ENCODE measurements around the gene NMNAT3. TPM values are rescaled to one million over a fixed set of nuclear protein-coding genes. Genes with fewer than 3 reads are reported as not detected.

The NMNAT3 gene
- total RNA-seq, 3 donors from 2014 or later: 6.6 to 17.3 (median 9.2) TPM

DNA sequence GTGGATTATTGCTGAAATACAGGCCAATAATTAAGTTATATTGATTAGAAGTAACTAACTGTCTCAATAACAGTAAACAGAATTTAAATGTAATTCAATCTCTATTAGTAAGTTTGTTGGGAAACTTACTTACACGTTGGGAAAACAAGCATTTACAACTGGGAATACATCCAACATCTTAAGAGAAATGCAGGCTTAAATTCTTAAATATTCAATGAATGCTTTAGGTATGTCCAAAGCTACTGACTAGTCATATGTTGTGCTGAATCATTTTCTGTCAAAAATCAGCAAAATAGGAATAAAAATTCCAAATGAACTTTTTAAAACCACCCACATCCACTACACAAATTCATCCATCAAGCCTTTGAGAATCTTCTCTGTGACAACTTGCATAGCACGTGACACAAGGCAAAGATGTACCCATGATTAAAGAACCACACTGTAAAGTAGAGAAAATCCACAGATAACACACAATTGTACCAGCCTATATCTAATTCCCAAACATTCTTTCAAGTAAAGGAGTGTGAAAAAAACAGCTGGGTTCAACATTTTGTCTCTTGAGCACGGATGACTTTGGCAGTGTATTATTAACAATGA, 60.0 kb downstream of the NMNAT3 start:
- Histone ChIP-seq H3K27ac (no peak overlapping the region), H3K4me3 (no peak overlapping the region), H3K36me3 (no peaks in the 10 kb centered on the region), H3K9me3 (no peaks in the 10 kb centered on the region), H3K27me3 (no peaks in the 10 kb centered on the region), H3K4me1 (no peaks in the 10 kb centered on the region)
- intact Hi-C loops (cut with DNase I; ENCODE audit: low total_unique reads): no loop called here
- DNase-seq (ENCODE audit: low spot score in 2 of 2): no peak
- TF ChIP-seq POLR2A (IDR thresholded peaks at IDR 0.05): no peak
- no peak for TF ChIP-seq POLR2AphosphoS5 (IDR thresholded peaks at IDR 0.05)
- no peak for TF ChIP-seq CTCF (IDR thresholded peaks at IDR 0.05)

DNA sequence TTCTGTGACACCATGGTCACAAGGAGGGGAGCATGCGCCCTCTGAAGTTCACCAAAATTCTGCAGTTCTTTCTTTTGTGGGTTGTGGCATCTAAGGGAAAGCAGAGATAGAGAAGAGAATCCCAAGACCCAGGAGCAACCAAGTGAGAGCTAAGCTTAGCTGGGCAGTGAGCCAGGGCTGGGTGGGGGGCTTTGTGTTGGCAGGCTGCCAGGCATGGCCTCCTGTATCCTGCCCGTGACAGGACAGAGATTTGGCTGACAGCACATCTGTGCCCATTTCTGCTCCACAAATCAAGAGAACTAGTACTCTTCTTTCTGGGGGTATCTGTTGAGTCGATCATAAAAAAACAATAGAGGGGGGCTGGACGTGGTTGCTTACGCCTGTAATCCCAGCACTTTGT, 66.2 kb downstream of the NMNAT3 start:
- Histone ChIP-seq H3K27me3 (no peaks in the 10 kb centered on the region), H3K4me1 (no peaks in the 10 kb centered on the region), H3K36me3 (no peaks in the 10 kb centered on the region), H3K27ac (no peak overlapping the region), H3K4me3 (no peak overlapping the region), H3K9me3 (no peaks in the 10 kb centered on the region)
- TF ChIP-seq POLR2AphosphoS5 (IDR thresholded peaks at IDR 0.05) (no peak), POLR2A (IDR thresholded peaks at IDR 0.05) (no peak), CTCF (IDR thresholded peaks at IDR 0.05) (no peak)
- no peak for DNase-seq (ENCODE audit: low spot score in 2 of 2)
- intact Hi-C loops (cut with DNase I; ENCODE audit: low total_unique reads): no loop called here

DNA sequence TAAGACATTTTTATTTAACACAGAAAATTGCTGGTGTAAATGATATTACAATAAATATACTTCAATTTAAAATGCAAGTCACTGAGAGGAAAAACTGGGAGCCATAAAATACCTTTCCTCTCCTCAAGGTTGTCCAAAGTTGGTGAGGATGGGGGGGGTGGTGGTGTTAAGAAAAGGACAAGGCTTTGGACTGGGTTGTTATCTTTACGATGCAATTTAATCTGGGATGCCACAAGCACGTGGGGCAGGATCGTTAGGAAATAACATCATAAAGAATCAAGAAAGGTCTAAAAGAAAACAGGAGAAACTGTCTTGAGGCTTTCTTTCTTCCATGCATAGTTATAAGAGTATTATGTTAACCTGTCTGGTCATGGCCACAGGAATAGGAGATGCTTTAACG, 66.9 kb downstream of the NMNAT3 start:
- intact Hi-C loops (cut with DNase I; ENCODE audit: low total_unique reads): no loop called here
- no peak overlapping the region for H3K27ac ChIP-seq
- no peaks in the 10 kb centered on the region for H3K36me3 ChIP-seq
- no peak overlapping the region for H3K4me3 ChIP-seq
- no peaks in the 10 kb centered on the region for H3K4me1 ChIP-seq
- H3K9me3 ChIP-seq: no peaks in the 10 kb centered on the region
- TF ChIP-seq POLR2AphosphoS5 (IDR thresholded peaks at IDR 0.05): no peak
- TF ChIP-seq CTCF (IDR thresholded peaks at IDR 0.05): no peak
- no peak for TF ChIP-seq POLR2A (IDR thresholded peaks at IDR 0.05)
- H3K27me3 ChIP-seq: no peaks in the 10 kb centered on the region
- DNase-seq (ENCODE audit: low spot score in 2 of 2): no peak

- Histone ChIP-seq H3K4me3 (no peak overlapping the region), H3K27me3 (no peaks in the 10 kb centered on the region), H3K27ac (no peak overlapping the region), H3K36me3 (no peaks in the 10 kb centered on the region), H3K9me3 (no peaks in the 10 kb centered on the region), H3K4me1 (no peaks in the 10 kb centered on the region)
- intact Hi-C loops (cut with DNase I; ENCODE audit: low total_unique reads): no loop called here
- no peak for DNase-seq (ENCODE audit: low spot score in 2 of 2)
- TF ChIP-seq POLR2AphosphoS5 (IDR thresholded peaks at IDR 0.05) (no peak), POLR2A (IDR thresholded peaks at IDR 0.05) (no peak), CTCF (IDR thresholded peaks at IDR 0.05) (no peak)
Observed at GRCh38 chr3:139608924-139609323, 68.8 kb downstream of the NMNAT3 start.

DNA sequence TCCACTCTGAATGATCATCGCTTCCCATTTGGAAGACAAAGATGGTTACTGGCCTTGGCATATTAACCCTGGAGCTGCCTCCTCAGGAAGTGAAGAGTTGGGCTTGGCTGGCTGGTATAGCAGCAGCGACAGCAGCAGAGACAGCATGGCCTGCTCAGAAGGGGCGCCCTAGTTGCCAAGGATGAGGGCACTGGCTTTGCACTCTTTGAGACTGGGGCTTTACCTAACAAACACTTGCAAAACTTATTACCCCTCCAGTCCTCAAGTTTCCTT, 69.7 kb downstream of the NMNAT3 start:
- H3K4me1 ChIP-seq: no peaks in the 10 kb centered on the region
- no peak for TF ChIP-seq POLR2AphosphoS5 (IDR thresholded peaks at IDR 0.05)
- no peak for TF ChIP-seq POLR2A (IDR thresholded peaks at IDR 0.05)
- TF ChIP-seq CTCF (IDR thresholded peaks at IDR 0.05): no peak
- H3K36me3 ChIP-seq: no peaks in the 10 kb centered on the region
- no peak for DNase-seq (ENCODE audit: low spot score in 2 of 2)
- H3K27ac ChIP-seq: no peak overlapping the region
- H3K27me3 ChIP-seq: no peaks in the 10 kb centered on the region
- no peaks in the 10 kb centered on the region for H3K9me3 ChIP-seq
- intact Hi-C loops (cut with DNase I; ENCODE audit: low total_unique reads): no loop called here
- H3K4me3 ChIP-seq: no peak overlapping the region

All from breast epithelium (tissue), 4 donors.